Esophagus muscularis mucosa (tissue), 4 donors: ENCODE measurements around the gene UGT1A7. TPM values are rescaled to one million over a fixed set of nuclear protein-coding genes. Genes with fewer than 3 reads are reported as not detected.

Source experiments
- DNase-seq: peaks from one replicate; pipeline ENCODE4 v3.0.0-alpha.2; 2017; ENCODE audit errors: extremely low spot score
- H3K27ac ChIP-seq, 4 donors: fragments of 200-600 bp; sonication (generic); replicated peaks in 1 of 4; 1 replicate in 3 of 4; 2 replicates in 1 of 4; pipeline ENCODE4 v1.5.1; 2016 to 2019; ENCODE audit warnings: mild to moderate bottlenecking in 1 of 4
- H3K27me3 ChIP-seq, 4 donors: fragments of 200-600 bp; sonication (generic); one replicate each; pipeline versions ENCODE4 v1.5.1 to v1.6.0; 2016 to 2019
- H3K36me3 ChIP-seq, 4 donors: fragments of 200-600 bp; sonication (generic); one replicate each; pipeline ENCODE4 v1.5.1; 2016 to 2019
- H3K4me1 ChIP-seq, 4 donors: fragments of 200-600 bp; sonication (generic); one replicate each; pipeline ENCODE4 v1.5.1; 2016 to 2019
- H3K4me3 ChIP-seq, 4 donors: fragments of 200-600 bp; sonication (generic); 1 replicate in 2 of 4; 2 replicates in 2 of 4; pipeline ENCODE4 v1.5.1; 2016 to 2019; ENCODE audit warnings: mild to moderate bottlenecking in 4 of 4, moderate library complexity in 1 of 4
- H3K9me3 ChIP-seq, 4 donors: fragments of 200-600 bp; sonication (generic); 1 replicate in 3 of 4; 2 replicates in 1 of 4; pipeline ENCODE4 v1.5.1; 2016 to 2019
- EP300 ChIP-seq: sonication (generic); formaldehyde crosslinking; IDR thresholded peaks from one replicate; pipeline ENCODE4 v1.6.1; 2017; ENCODE audit warnings: antibody characterized with exemption
- POLR2A ChIP-seq: fragments of 450-650 bp; IDR thresholded peaks from one replicate; pipeline ENCODE4 v1.6.1; 2017; ENCODE audit warnings: antibody characterized with exemption, moderate library complexity, mild to moderate bottlenecking, low read depth
- POLR2AphosphoS5 ChIP-seq, 2 donors: sonication (generic); formaldehyde crosslinking; IDR thresholded peaks; one replicate each; pipeline ENCODE4 v1.6.1; 2017; ENCODE audit warnings: antibody characterized with exemption in 2 of 2
- WGBS: methylation state at CpG from one replicate; pipeline ENCODE4 v1.1.5; 2018; 5-methylcytosine and 5-hydroxymethylcytosine counted together
- intact Hi-C: fragments of 100-400 bp; cut with DNase I; formaldehyde crosslinking; loops from one replicate; pipeline ENCODE4 v1.15.1; 2023
- total RNA-seq, 4 donors: library from RNA; depleted of rRNA; stranded (reverse); fragments of >200 nt; gene quantifications; one replicate each; pipeline versions ENCODE4 v1.1.0 to v1.2.1, GENCODE V29; 2016
- TF ChIP-seq, protein P1 (sequence below), 3 experiments: fragments of 200-600 bp in 2 of 3; fragments of 450-650 bp in 1 of 3; sonication (generic) in 2 of 3; IDR thresholded peaks; one replicate each; pipeline ENCODE4 v1.5.1; 2017 to 2019; ENCODE audit warnings: antibody characterized with exemption in 3 of 3, mild to moderate bottlenecking in 2 of 3, moderate library complexity in 1 of 3

UGT1A7 gene
- total RNA-seq, 4 donors from 2014 or later = 0.42 TPM; not detected in 3

GRCh38 chr2:233817995-233818638 is 136.4 kb downstream of the UGT1A7 start:
- no peaks in the 10 kb centered on the region for H3K36me3 ChIP-seq
- intact Hi-C loops = no loop called here
- WGBS = 91% methylated on average over 9 of the region's 11 CpGs
- no peak for DNase-seq
- H3K9me3 ChIP-seq = no peaks in the 10 kb centered on the region
- H3K4me3 ChIP-seq = no peak overlapping the region
- H3K27ac ChIP-seq = no peak overlapping the region
- H3K27me3 ChIP-seq = peaks cover 0 to 5% (median 0%) of the 10 kb centered on the region in 4 donors
- TF ChIP-seq POLR2A = no peak
- TF ChIP-seq, protein P1, sequence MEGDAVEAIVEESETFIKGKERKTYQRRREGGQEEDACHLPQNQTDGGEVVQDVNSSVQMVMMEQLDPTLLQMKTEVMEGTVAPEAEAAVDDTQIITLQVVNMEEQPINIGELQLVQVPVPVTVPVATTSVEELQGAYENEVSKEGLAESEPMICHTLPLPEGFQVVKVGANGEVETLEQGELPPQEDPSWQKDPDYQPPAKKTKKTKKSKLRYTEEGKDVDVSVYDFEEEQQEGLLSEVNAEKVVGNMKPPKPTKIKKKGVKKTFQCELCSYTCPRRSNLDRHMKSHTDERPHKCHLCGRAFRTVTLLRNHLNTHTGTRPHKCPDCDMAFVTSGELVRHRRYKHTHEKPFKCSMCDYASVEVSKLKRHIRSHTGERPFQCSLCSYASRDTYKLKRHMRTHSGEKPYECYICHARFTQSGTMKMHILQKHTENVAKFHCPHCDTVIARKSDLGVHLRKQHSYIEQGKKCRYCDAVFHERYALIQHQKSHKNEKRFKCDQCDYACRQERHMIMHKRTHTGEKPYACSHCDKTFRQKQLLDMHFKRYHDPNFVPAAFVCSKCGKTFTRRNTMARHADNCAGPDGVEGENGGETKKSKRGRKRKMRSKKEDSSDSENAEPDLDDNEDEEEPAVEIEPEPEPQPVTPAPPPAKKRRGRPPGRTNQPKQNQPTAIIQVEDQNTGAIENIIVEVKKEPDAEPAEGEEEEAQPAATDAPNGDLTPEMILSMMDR (IDR thresholded peaks at IDR 0.05) = no peak
- TF ChIP-seq EP300 = no peak
- TF ChIP-seq POLR2AphosphoS5 (IDR thresholded peaks at IDR 0.05) = no peak
- H3K4me1 ChIP-seq = no peaks in the 10 kb centered on the region

DNA sequence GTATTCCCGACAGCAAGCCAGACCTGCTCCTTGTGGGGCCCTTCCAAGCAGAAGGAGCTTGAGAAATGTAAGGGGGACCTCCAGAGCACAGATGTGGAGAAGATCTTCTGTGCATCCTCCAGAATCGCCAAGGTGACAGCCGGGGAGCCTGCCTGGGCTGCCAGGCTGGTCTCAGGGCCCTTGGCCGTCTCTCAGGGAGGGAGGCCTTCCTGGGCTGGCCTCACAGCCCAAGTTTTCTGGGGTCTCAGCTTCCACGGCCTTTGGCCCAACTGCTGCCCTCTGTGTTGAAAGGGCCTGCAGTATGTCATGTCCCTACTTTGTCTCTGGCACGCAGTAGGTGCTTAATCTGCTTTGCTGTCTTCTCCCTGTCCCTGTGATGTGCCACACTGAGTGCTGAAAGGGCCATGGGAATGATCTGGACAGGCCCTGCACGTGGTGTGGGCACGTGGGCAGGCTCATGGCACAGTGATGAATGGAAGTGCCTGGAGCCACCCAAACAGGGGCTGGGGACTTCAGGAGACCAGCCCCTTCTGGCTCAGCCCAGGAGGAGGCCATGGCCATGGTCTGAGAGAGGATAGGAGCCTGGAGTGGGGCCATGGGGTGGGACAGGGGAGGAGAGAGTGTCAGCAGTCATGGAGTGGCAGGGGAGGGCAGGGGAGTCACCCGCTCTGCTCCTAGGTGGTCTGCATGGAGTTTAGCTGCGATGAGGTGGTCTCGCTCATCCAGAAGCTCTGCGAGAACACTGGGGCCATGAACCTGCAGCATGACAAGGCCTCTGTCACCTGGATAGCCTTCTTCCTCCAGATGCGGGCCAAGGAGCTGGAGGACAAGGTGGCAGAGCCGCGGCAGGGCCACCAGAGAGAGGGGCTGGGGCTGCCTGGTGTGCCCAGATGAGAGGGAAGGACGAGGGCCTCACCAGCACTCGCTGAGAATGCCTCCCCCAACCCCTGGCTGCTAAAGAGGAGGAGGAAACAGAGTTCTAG is 137.2 kb downstream of the UGT1A7 start:
- no peaks in the 10 kb centered on the region for H3K36me3 ChIP-seq
- intact Hi-C loops = no loop called here
- no peak overlapping the region for H3K4me3 ChIP-seq
- peaks cover 0 to 5% (median 0%) of the 10 kb centered on the region in 4 donors for H3K27me3 ChIP-seq
- TF ChIP-seq POLR2AphosphoS5 (IDR thresholded peaks at IDR 0.05) (no peak), POLR2A (no peak), EP300 (no peak)
- TF ChIP-seq, protein P1 (IDR thresholded peaks at IDR 0.05) = no peak
- no peak overlapping the region for H3K27ac ChIP-seq
- no peak for DNase-seq
- H3K9me3 ChIP-seq = no peaks in the 10 kb centered on the region
- no peaks in the 10 kb centered on the region for H3K4me1 ChIP-seq
- 85% methylated on average over 14 of the region's 17 CpGs for WGBS

DNA sequence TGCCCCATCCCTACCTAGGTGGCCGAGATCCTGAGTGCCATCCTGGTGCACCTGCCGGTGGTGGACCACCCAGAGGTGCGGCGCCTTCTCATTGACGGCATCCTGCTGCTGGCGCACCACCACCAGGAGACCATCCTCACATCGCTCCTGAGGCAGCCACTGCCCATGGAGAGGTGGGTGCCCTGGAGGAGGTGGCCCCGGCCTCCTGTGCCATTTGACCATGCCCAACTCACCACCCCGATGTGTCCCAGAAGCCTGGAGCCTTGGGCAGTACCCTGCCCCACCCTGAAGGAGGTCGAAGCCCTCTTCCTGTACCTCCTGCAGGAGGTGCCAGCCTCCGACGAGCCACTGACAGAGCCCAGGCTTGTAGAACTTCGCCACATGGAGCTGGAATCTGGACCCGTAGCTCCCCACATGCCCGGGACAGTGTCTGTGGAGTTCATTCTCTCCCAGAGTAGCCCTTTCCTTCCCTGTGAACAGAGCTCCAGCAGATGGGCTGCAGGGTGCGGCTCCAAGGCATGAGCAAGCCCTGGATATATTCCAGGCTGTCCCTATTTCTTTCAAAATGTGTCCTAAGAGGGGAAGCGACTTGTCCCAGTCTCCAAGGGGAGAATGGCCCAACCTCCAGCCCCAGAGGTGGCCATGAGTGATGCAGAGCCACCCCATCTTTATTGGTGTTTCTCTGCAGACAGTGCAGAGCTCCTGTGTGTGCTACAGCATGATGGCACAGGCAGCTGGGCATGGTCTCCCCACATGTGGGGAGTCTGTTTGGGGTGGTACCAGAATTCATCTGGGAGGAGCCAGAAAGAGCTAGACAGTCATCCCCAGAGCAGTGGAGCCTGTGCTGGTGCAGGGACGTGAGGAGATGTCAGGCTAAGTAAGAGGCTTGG is 138.4 kb downstream of the UGT1A7 start:
- peaks cover 0 to 5% (median 0%) of the 10 kb centered on the region in 4 donors for H3K27me3 ChIP-seq
- H3K4me1 ChIP-seq = no peaks in the 10 kb centered on the region
- H3K36me3 ChIP-seq = no peaks in the 10 kb centered on the region
- H3K9me3 ChIP-seq = no peaks in the 10 kb centered on the region
- H3K4me3 ChIP-seq = no peak overlapping the region
- intact Hi-C loops = no loop called here
- no peak for DNase-seq
- TF ChIP-seq, protein P1 (IDR thresholded peaks at IDR 0.05) = no peak
- no peak for TF ChIP-seq POLR2A
- no peak for TF ChIP-seq POLR2AphosphoS5 (IDR thresholded peaks at IDR 0.05)
- TF ChIP-seq EP300 = no peak
- 25% methylated on average over 2 of the region's 18 CpGs for WGBS
- H3K27ac ChIP-seq = no peak overlapping the region

DNA sequence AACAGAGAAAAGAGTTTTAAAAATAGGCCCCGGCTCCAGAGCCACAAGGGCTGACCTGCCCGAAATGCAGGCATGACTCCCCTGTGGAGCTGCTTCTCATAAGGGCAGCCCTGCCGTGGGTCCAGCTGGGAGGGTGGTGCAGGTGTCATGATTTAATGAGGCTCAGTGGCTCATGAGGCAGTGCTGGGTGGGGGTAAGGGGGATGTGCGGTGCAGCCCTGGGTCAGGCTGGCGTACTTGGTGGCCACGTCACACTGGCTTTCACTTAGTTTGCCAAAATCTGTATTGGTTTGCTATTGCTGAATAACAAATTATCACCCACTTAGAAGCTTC is 139.0 kb downstream of the UGT1A7 start:
- TF ChIP-seq POLR2A (no peak), EP300 (no peak), POLR2AphosphoS5 (IDR thresholded peaks at IDR 0.05) (no peak)
- TF ChIP-seq, protein P1 (IDR thresholded peaks at IDR 0.05) = no peak
- Histone ChIP-seq H3K9me3 (no peaks in the 10 kb centered on the region), H3K4me1 (no peaks in the 10 kb centered on the region), H3K36me3 (no peaks in the 10 kb centered on the region), H3K27me3 (peaks cover 0 to 5% (median 0%) of the 10 kb centered on the region in 4 donors), H3K27ac (no peak overlapping the region), H3K4me3 (no peak overlapping the region)
- DNase-seq = no peak
- WGBS = 83% methylated on average over 1 of the region's 6 CpGs
- intact Hi-C loops = no loop called here
